ENCODE measurements around the gene PLCG1. TPM values are rescaled to one million over a fixed set of nuclear protein-coding genes. Genes with fewer than 3 reads are reported as not detected.

Gene PLCG1
- total and polyA plus RNA-seq, 2 of the 8 experiments (the other 6 are each of a cell fraction or from before 2014, with no cell fraction given) = 103 to 154 TPM

GRCh38 chr20:41221614-41222218, 84.4 kb downstream of the PLCG1 start:
- Histone ChIP-seq H3K4me1 (replicated peaks in 1 of 4; ENCODE audit: control insufficient read depth in 3 of 4, insufficient read depth in 4 of 4, low read length in 3 of 4) (no peaks in the 10 kb centered on the region), H4K8ac (ENCODE audit: extremely low read depth, insufficient read depth, low read length) (no peak overlapping the region), H3K14ac (ENCODE audit: insufficient read length) (no peak overlapping the region), H4K91ac (replicated peaks; ENCODE audit: insufficient read length, low read length) (no peak overlapping the region), H2BK15ac (ENCODE audit: low read length) (no peak overlapping the region), H3K27ac (ENCODE audit: low read depth, low read length) (no peak overlapping the region), H3K56ac (replicated peaks; ENCODE audit: insufficient read length, low read depth, low read length) (no peak overlapping the region), H2BK20ac (ENCODE audit: low read length) (no peak overlapping the region), H3K23ac (ENCODE audit: insufficient read length) (no peak overlapping the region), H2BK120ac (replicated peaks; ENCODE audit: low read depth, low read length) (no peak overlapping the region), H3K36me3 (ENCODE audit: control insufficient read depth in 2 of 4, insufficient read depth in 4 of 4, low read length in 3 of 4) (no peaks in the 10 kb centered on the region), H3K27me3 (replicated peaks in 1 of 4; ENCODE audit: control insufficient read depth in 3 of 4, extremely low read depth in 1 of 4, insufficient read depth in 3 of 4, low read length in 3 of 4) (no peaks in the 10 kb centered on the region), H3K9me3 (ENCODE audit: insufficient read depth in 2 of 2, low read depth in 1 of 2, low read length in 1 of 2) (no peaks in the 10 kb centered on the region), H3K18ac (ENCODE audit: extremely low read depth, low read length) (no peak overlapping the region), H2AFZ (ENCODE audit: low read length) (no peak overlapping the region), H2BK5ac (ENCODE audit: low read depth, low read length) (no peak overlapping the region), H3K9ac (replicated peaks in 1 of 4; ENCODE audit: extremely low read depth in 1 of 4, low read depth in 3 of 4, low read length in 3 of 4) (no peak overlapping the region), H3K79me1 (ENCODE audit: low read depth, low read length) (no peaks in the 10 kb centered on the region), H3K4ac (replicated peaks; ENCODE audit: insufficient read length, low read depth, low read length) (no peak overlapping the region), H3K4me3 (ENCODE audit: extremely low read depth in 1 of 4, insufficient read depth in 2 of 4, low read depth in 3 of 4, low read length in 4 of 4) (no peak overlapping the region), H4K5ac (ENCODE audit: insufficient read length, low read depth, low read length) (no peak overlapping the region), H2AK5ac (ENCODE audit: low read depth, low read length) (no peak overlapping the region), H3K23me2 (ENCODE audit: low read depth, low read length) (no peaks in the 10 kb centered on the region), H3K4me2 (ENCODE audit: insufficient read depth in 1 of 2, low read depth in 2 of 2, low read length in 2 of 2) (no peak overlapping the region), H2BK12ac (ENCODE audit: low read depth, low read length) (no peak overlapping the region), H3K79me2 (ENCODE audit: control insufficient read depth in 1 of 2, insufficient read depth in 2 of 2, low read length in 2 of 2) (no peaks in the 10 kb centered on the region), H4K20me1 (replicated peaks in 1 of 2; ENCODE audit: control insufficient read depth in 1 of 2, insufficient read depth in 2 of 2, low read length in 2 of 2) (no peaks in the 10 kb centered on the region)
- POLR2A ChIA-PET (ENCODE audit: partially characterized antibody) = no interaction called here
- no peak for FAIRE-seq
- TF ChIP-seq SP2 (IDR thresholded peaks at IDR 0.05; ENCODE audit: low read length) (no peak), POLR2A (IDR thresholded peaks at IDR 0.05; ENCODE audit: control extremely low read depth in 1 of 2, low read depth in 2 of 2, low read length in 2 of 2) (no peak), BCL11A (IDR thresholded peaks at IDR 0.05; ENCODE audit: low read depth in 2 of 2, low read length in 2 of 2) (no peak), CBX8 (IDR thresholded peaks at IDR 0.05; ENCODE audit: borderline replicate concordance, low read depth, low read length) (no peak), FOSL1 (IDR thresholded peaks at IDR 0.05; ENCODE audit: insufficient read depth, low read depth, low read length) (no peak)
- TF ChIP-seq, protein P1, sequence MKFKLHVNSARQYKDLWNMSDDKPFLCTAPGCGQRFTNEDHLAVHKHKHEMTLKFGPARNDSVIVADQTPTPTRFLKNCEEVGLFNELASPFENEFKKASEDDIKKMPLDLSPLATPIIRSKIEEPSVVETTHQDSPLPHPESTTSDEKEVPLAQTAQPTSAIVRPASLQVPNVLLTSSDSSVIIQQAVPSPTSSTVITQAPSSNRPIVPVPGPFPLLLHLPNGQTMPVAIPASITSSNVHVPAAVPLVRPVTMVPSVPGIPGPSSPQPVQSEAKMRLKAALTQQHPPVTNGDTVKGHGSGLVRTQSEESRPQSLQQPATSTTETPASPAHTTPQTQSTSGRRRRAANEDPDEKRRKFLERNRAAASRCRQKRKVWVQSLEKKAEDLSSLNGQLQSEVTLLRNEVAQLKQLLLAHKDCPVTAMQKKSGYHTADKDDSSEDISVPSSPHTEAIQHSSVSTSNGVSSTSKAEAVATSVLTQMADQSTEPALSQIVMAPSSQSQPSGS (IDR thresholded peaks at IDR 0.05; ENCODE audit: low read length) = no peak
- 92% methylated on average over 5 of the region's 5 CpGs; no CpG with 5 or more reads in 1 of the 2 experiments for WGBS, 2 experiments (ENCODE audit: extremely low coverage in 1 of 2, insufficient coverage in 1 of 2, insufficient read length in 1 of 2, insufficient replicate concordance in 2 of 2, low coverage in 1 of 2, low lambda C conversion rate in 2 of 2, missing lambda C conversion rate in 1 of 2)
- DNase-seq (ENCODE audit: low read depth in 1 of 2, low spot score in 2 of 2) = no peak
- CTCF ChIA-PET (ENCODE audit: partially characterized antibody) = no interaction called here
